Common myeloid progenitor, CD34-positive (primary cell): Measurements from ENCODE around the gene CAPN7.
A peak's percentile ranks its signal among the peaks of the same experiment; 100 is the strongest.

Experiments used
- CTCF ChIA-PET: fragments of 350-600 bp; sonication (Branson Sonifier 250); formaldehyde crosslinking; loops from one replicate; lab custom pipeline; 2021; ENCODE audit warnings: antibody characterized with exemption; lab: Charles Lee
- POLR2A ChIA-PET: fragments of 350-600 bp; sonication (Branson Sonifier 250); formaldehyde crosslinking; loops from one replicate; lab custom pipeline; 2021; ENCODE audit warnings: antibody characterized with exemption; lab: Charles Lee
- DNase-seq, 3 donors: peaks; one replicate each; pipeline versions ENCODE4 v3.0.0 to v3.0.0-alpha.2; 2013
- H3K27ac ChIP-seq, 2 experiments: 1 replicate in 1 of 2; 2 replicates in 1 of 2; pipeline ENCODE4 v1.7.0; 2013; ENCODE audit warnings: inconsistent platforms in 2 of 2, low read length in 2 of 2, mild to moderate bottlenecking in 2 of 2, low read depth in 1 of 2, moderate library complexity in 1 of 2; ENCODE audit not compliant: severe bottlenecking in 2 of 2, insufficient read depth in 1 of 2, poor library complexity in 1 of 2
- H3K27me3 ChIP-seq, 5 experiments: replicated peaks in 2 of 5; 1 replicate in 3 of 5; 2 replicates in 2 of 5; pipeline versions ENCODE4 v1.6.1 to v1.7.0; 2013; ENCODE audit warnings: low read length in 4 of 5, mild to moderate bottlenecking in 2 of 5, moderate library complexity in 2 of 5, inconsistent platforms in 1 of 5; ENCODE audit not compliant: insufficient read depth in 5 of 5, control insufficient read depth in 4 of 5
- H3K36me3 ChIP-seq, 4 experiments: 1 replicate in 2 of 4; 2 replicates in 2 of 4; pipeline versions ENCODE4 v1.6.1 to v1.7.0; 2013; ENCODE audit warnings: low read length in 3 of 4, control low read depth in 1 of 4, mild to moderate bottlenecking in 1 of 4; ENCODE audit not compliant: control insufficient read depth in 4 of 4, insufficient read depth in 4 of 4
- H3K4me1 ChIP-seq, 4 experiments: 1 replicate in 3 of 4; 2 replicates in 1 of 4; pipeline versions ENCODE4 v1.6.1 to v1.7.1; 2013; ENCODE audit warnings: low read length in 3 of 4, mild to moderate bottlenecking in 3 of 4, control low read depth in 1 of 4, inconsistent platforms in 1 of 4, moderate library complexity in 1 of 4; ENCODE audit not compliant: control insufficient read depth in 4 of 4, insufficient read depth in 4 of 4; ENCODE audit errors: control extremely low read depth in 1 of 4
- H3K4me3 ChIP-seq, 7 experiments: 1 replicate in 4 of 7; 2 replicates in 3 of 7; pipeline versions ENCODE4 v1.5.1 to v1.7.0; 2013; ENCODE audit warnings: mild to moderate bottlenecking in 7 of 7, low read length in 6 of 7, moderate library complexity in 6 of 7, inconsistent platforms in 2 of 7, low read depth in 2 of 7, control low read depth in 1 of 7; ENCODE audit not compliant: insufficient read depth in 4 of 7, control insufficient read depth in 1 of 7; ENCODE audit errors: extremely low read depth in 1 of 7
- H3K9me3 ChIP-seq, 5 experiments: 1 replicate in 4 of 5; 2 replicates in 1 of 5; pipeline versions ENCODE4 v1.6.1 to v1.7.1; 2013; ENCODE audit warnings: low read length in 4 of 5, mild to moderate bottlenecking in 2 of 5, inconsistent platforms in 1 of 5, low read depth in 1 of 5, moderate library complexity in 1 of 5; ENCODE audit not compliant: control insufficient read depth in 4 of 5, insufficient read depth in 2 of 5; ENCODE audit errors: control extremely low read depth in 1 of 5
- WGBS: methylation state at CpG from one replicate; pipeline ENCODE4 v1.1.5; 2013; ENCODE audit not compliant: insufficient coverage; 5-methylcytosine and 5-hydroxymethylcytosine counted together

Gene CAPN7

GRCh38 chr3:15271030-15271429 lies 65.0 kb downstream of the CAPN7 start:
- POLR2A ChIA-PET, result interaction anchor here (0.6 to 1.2 kb wide), 3 partner anchors 56 to 100 kb away, joined by 3 to 4 read pairs (median 3); no protein-coding TSS in a partner anchor
- peak in 1 of 3 donors; percentile 36 for DNase-seq
- Histone ChIP-seq H3K27me3 (peaks cover 0 to 11% (median 0%) of the 10 kb centered on the region in 5 experiments), H3K36me3 (peaks cover 0 to 30% (median 0%) of the 10 kb centered on the region in 4 experiments), H3K27ac (no peak overlapping the region), H3K4me1 (peaks cover 13 to 66% (median 50%) of the 10 kb centered on the region in 4 experiments), H3K4me3 (no peak overlapping the region), H3K9me3 (no peaks in the 10 kb centered on the region)
- 100% methylated on average over 2 of the region's 4 CpGs for WGBS
- CTCF ChIA-PET, result interaction anchor here (1.4 to 10.4 kb wide), 6 partner anchors 17 to 134 kb away, joined by 3 to 146 read pairs (median 10); partner anchors contain the start of gene SH3BP5

DNA sequence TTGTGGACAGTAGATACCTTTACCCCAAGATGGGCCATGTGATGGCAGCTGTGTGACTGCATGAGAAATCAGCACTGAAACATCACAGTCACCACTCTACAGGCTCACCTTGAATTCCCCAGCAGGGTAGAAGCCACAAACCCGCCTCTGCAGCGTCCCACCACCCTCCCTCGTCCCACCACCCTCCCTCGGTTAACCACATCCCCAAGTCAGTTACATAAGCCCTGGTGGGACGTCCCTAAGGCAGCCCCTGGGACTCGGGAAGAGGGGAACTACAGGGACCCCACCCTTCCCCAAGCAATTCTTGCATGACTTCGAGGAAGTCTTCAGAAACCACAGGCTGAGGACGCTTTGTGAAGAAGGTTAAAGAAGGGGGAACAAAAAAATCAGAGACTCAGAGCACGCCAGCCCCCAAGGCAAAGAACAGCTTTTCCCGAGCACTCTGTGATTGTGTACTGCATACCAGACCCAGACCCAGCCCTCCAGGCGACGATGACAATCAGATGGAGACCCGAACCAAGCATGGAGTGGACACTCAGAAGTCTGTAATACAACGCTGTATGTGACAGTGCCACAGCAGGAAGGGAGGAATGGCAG lies 65.8 kb downstream of the CAPN7 start:
- POLR2A ChIA-PET, result interaction anchor here (0.5 to 1.2 kb wide), 4 partner anchors 57 to 109 kb away, joined by 3 read pairs; no protein-coding TSS in a partner anchor

GRCh38 chr3:15272426-15273196 lies 66.6 kb downstream of the CAPN7 start:
- H3K4me3 ChIP-seq, result peak overlapping the region in 1 of 7 experiments; percentile 26
- ChIA-PET CTCF (interaction anchor here (1.4 to 10.4 kb wide), 3 partner anchors 59 to 132 kb away, joined by 8 to 146 read pairs (median 135); partner anchors contain the start of gene SH3BP5), POLR2A (interaction anchor here (1.2 kb wide), 1 partner anchor 57 kb away, joined by 3 read pairs; no protein-coding TSS in a partner anchor)

More for the DNA sequence above, 65.8 kb downstream of the CAPN7 start:
- peak; percentile 94 to 99 (median 99) for DNase-seq
- CTCF ChIA-PET, result interaction anchor here (0.6 to 10.4 kb wide), 6 partner anchors 20 to 133 kb away, joined by 3 to 146 read pairs (median 10); partner anchors contain the start of gene SH3BP5
- peak overlapping the region in 2 of 7 experiments; percentile 10 to 26 for H3K4me3 ChIP-seq
- H3K9me3 ChIP-seq, result no peaks in the 10 kb centered on the region
- peaks cover 13 to 72% (median 53%) of the 10 kb centered on the region in 4 experiments for H3K4me1 ChIP-seq
- H3K36me3 ChIP-seq, result peaks cover 0 to 27% (median 0%) of the 10 kb centered on the region in 4 experiments
- no peak overlapping the region for H3K27ac ChIP-seq
- 0% methylated on average over 6 of the region's 14 CpGs for WGBS
- peaks cover 0 to 18% (median 0%) of the 10 kb centered on the region in 5 experiments for H3K27me3 ChIP-seq

GRCh38 chr3:15273227-15273626 lies 67.2 kb downstream of the CAPN7 start:
- Histone ChIP-seq H3K4me3 (no peak overlapping the region), H3K27me3 (peaks cover 0 to 29% (median 0%) of the 10 kb centered on the region in 5 experiments), H3K4me1 (peaks cover 13 to 70% (median 51%) of the 10 kb centered on the region in 4 experiments), H3K9me3 (no peaks in the 10 kb centered on the region), H3K27ac (no peak overlapping the region), H3K36me3 (peaks cover 0 to 20% (median 0%) of the 10 kb centered on the region in 4 experiments)
- peak in 2 of 3 donors; percentile 57 to 70 for DNase-seq
- 48% methylated on average over 4 of the region's 5 CpGs for WGBS
- POLR2A ChIA-PET, result no interaction called here
- CTCF ChIA-PET, result interaction anchor here (0.9 to 1.0 kb wide), 2 partner anchors 19 to 106 kb away, joined by 3 to 4 read pairs; no protein-coding TSS in a partner anchor

More at GRCh38 chr3:15272426-15273196, 66.6 kb downstream of the CAPN7 start:
- WGBS, result 84% methylated on average over 3 of the region's 7 CpGs
- H3K4me1 ChIP-seq, result peaks cover 13 to 76% (median 53%) of the 10 kb centered on the region in 4 experiments
- H3K36me3 ChIP-seq, result peaks cover 0 to 20% (median 0%) of the 10 kb centered on the region in 4 experiments
- DNase-seq, result peak in 1 of 3 donors; percentile 30
- no peak overlapping the region for H3K27ac ChIP-seq
- H3K27me3 ChIP-seq, result peaks cover 0 to 24% (median 0%) of the 10 kb centered on the region in 5 experiments
- H3K9me3 ChIP-seq, result no peaks in the 10 kb centered on the region

DNA sequence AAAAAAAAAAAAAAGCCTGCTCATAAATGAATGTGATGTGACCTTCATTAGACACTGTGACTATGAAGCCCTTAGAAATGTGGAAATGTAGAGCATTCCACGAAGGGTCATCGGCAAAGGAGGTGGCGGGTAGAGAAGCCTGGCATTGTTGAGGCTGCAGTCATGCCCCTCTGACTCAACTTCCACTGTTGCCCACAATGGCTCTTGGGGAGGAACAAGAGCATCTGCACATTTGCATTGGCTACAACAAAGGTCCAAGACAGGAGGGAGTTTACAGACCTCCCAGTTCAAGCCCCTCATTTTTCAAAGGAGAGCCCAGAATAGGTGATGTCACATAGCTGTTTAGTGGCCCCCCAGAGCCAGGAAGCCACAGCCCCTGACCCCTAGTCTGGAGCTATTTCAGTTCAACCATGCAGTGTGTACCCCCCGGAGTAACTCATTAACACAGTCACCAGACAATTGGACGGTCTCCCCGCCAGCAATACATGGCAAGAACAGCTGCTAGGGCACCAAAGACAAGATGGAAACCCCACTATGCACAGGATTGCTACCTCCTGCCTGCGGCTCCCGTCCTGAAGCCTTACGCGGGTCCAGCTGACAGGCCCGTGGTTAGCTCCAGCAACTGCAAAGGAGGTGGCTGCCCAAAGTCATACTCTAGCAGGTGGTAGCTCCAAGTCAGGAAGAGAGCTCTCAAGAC lies 70.1 kb downstream of the CAPN7 start:
- POLR2A ChIA-PET, result interaction anchor here (0.6 to 1.2 kb wide), 3 partner anchors 9 to 56 kb away, joined by 3 read pairs; partner anchors contain the start of gene SH3BP5
- Histone ChIP-seq H3K4me1 (peaks cover 10 to 63% (median 27%) of the 10 kb centered on the region in 4 experiments), H3K9me3 (no peaks in the 10 kb centered on the region), H3K27ac (no peak overlapping the region), H3K4me3 (no peak overlapping the region), H3K27me3 (peaks cover 0 to 43% (median 0%) of the 10 kb centered on the region in 5 experiments), H3K36me3 (peaks cover 0 to 19% (median 0%) of the 10 kb centered on the region in 4 experiments)
- WGBS, result 87% methylated on average over 10 of the region's 11 CpGs
- DNase-seq, result peak in 2 of 3 donors; percentile 53 to 63
- CTCF ChIA-PET, result interaction anchor here (0.6 to 2.9 kb wide), 5 partner anchors 8 to 109 kb away, joined by 3 to 11 read pairs (median 9); no protein-coding TSS in a partner anchor

DNA sequence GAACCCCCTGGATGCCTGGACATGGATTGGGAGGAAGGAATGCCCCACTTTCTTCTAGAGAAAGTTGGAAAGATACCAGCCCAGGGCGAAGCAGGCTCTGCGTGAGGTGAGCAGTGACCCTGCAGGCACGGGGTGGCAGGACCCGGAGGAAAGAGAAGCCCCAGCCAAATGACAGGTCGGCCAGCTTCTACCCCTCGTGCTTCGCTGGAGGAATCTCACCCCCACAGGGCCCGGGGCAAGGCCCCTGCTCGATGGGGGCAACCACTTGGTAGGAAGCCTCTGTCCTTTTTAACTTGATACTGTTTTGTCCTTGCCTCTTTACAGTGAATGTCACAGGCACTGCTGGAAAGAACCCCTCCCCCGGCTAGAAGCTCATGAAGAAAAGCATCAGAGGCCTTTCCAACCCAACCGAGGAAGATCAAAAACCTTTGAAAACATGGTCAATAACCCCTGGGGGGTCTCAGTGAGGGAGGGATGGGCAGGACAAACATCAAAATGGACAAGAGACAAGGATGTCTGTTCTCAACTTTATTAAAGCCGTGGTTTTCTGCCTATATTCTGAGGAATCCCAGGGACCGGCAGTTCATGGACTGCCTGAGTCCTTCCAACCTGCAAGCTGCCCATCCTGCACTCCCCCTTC lies 71.9 kb downstream of the CAPN7 start:
- H3K9me3 ChIP-seq, result no peaks in the 10 kb centered on the region
- no peak overlapping the region for H3K4me3 ChIP-seq
- ChIA-PET POLR2A (no interaction called here), CTCF (interaction anchor here (1.7 to 4.8 kb wide), 4 partner anchors 10 to 55 kb away, joined by 5 to 28 read pairs (median 9); partner anchors contain the start of gene SH3BP5)
- H3K27ac ChIP-seq, result no peak overlapping the region
- WGBS, result 100% methylated on average over 9 of the region's 13 CpGs
- DNase-seq, result no peak
- H3K36me3 ChIP-seq, result peaks cover 0 to 24% (median 0%) of the 10 kb centered on the region in 4 experiments
- peaks cover 0 to 43% (median 0%) of the 10 kb centered on the region in 5 experiments for H3K27me3 ChIP-seq
- H3K4me1 ChIP-seq, result peaks cover 1 to 46% (median 10%) of the 10 kb centered on the region in 4 experiments
